PC-3 (cell line): Measurements from ENCODE around the gene TIMP3.

Source experiments
- EZH2 ChIP-seq: fragments of 300-600 bp; sonication (generic); IDR thresholded peaks from one replicate; pipeline ENCODE4 v1.6.1; 2017; ENCODE audit warnings: antibody characterized with exemption, mild to moderate bottlenecking, low read length; ENCODE audit not compliant: unreplicated experiment
- EZH2phosphoT487 ChIP-seq: fragments of 300-600 bp; sonication (generic); IDR thresholded peaks from 2 replicates; pipeline ENCODE4 v1.6.1; 2018; ENCODE audit warnings: mild to moderate bottlenecking, antibody characterized with exemption, low read length, borderline replicate concordance
- TF ChIP-seq, protein P1 (sequence below): fragments of 300-600 bp; sonication (generic); conservative IDR thresholded peaks from 2 replicates; pipeline ENCODE4 v1.5.1; 2017; ENCODE audit warnings: antibody characterized with exemption, low read depth, mild to moderate bottlenecking, low read length

DNA sequence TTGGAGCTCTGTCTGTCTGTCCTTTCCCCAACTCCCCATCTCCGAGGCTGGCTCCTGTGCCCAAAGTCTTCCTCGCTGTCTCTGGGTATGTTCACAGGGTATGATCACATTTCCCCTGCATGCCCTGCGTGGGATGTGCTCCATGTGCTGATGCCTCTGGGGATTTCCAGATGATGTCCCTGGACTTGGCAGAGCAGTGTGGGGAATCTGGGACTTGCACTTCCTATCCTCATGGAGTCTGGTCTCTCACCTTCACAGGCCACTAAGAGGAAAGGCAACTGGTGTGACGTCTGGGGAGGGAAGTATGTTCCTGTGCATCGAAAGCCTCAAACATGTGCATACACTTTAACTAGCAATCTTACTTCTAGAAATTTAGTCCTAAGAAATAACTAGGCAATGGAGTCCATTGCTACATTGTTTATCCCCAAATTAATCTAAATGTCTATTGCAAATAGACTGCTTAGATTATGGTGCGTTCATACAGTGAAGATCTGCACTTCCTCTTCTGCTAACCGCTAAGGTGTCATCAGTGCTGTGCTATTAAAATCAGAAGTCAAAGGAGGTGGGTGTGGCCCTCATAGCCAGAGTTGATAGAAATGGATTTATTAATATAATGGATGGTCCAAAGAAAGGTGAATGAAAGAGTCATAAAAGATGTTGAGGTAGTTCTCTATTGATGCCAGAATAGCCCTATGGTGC, 20.8 kb downstream of the TIMP3 start:
- no peak for TF ChIP-seq EZH2
- TF ChIP-seq, protein P1, sequence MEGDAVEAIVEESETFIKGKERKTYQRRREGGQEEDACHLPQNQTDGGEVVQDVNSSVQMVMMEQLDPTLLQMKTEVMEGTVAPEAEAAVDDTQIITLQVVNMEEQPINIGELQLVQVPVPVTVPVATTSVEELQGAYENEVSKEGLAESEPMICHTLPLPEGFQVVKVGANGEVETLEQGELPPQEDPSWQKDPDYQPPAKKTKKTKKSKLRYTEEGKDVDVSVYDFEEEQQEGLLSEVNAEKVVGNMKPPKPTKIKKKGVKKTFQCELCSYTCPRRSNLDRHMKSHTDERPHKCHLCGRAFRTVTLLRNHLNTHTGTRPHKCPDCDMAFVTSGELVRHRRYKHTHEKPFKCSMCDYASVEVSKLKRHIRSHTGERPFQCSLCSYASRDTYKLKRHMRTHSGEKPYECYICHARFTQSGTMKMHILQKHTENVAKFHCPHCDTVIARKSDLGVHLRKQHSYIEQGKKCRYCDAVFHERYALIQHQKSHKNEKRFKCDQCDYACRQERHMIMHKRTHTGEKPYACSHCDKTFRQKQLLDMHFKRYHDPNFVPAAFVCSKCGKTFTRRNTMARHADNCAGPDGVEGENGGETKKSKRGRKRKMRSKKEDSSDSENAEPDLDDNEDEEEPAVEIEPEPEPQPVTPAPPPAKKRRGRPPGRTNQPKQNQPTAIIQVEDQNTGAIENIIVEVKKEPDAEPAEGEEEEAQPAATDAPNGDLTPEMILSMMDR = no peak
- TF ChIP-seq EZH2phosphoT487 = no peak
